ENCODE results near the gene MTMR6. TPM values are rescaled to one million over a fixed set of nuclear protein-coding genes. Genes with fewer than 3 reads are reported as not detected.

MTMR6 gene
- total RNA-seq, 2 donors from 2014 or later = 11.2 to 13.2 TPM

- no peaks in the 10 kb centered on the region for H3K27me3 ChIP-seq
- no peak overlapping the region for H3K27ac ChIP-seq
- no peak for DNase-seq
- H3K4me1 ChIP-seq = no peaks in the 10 kb centered on the region
- no peak for ATAC-seq
- H3K36me3 ChIP-seq (replicated peaks in 1 of 2; ENCODE audit: insufficient read depth in 1 of 2, low read depth in 2 of 2) = no peaks in the 10 kb centered on the region
- 67 to 68% methylated on average over 3 of the region's 3 CpGs for WGBS, 2 donors
- H3K9me3 ChIP-seq = no peaks in the 10 kb centered on the region
- TF ChIP-seq POLR2A (IDR thresholded peaks at IDR 0.05) = no peak
- TF ChIP-seq, protein P1, sequence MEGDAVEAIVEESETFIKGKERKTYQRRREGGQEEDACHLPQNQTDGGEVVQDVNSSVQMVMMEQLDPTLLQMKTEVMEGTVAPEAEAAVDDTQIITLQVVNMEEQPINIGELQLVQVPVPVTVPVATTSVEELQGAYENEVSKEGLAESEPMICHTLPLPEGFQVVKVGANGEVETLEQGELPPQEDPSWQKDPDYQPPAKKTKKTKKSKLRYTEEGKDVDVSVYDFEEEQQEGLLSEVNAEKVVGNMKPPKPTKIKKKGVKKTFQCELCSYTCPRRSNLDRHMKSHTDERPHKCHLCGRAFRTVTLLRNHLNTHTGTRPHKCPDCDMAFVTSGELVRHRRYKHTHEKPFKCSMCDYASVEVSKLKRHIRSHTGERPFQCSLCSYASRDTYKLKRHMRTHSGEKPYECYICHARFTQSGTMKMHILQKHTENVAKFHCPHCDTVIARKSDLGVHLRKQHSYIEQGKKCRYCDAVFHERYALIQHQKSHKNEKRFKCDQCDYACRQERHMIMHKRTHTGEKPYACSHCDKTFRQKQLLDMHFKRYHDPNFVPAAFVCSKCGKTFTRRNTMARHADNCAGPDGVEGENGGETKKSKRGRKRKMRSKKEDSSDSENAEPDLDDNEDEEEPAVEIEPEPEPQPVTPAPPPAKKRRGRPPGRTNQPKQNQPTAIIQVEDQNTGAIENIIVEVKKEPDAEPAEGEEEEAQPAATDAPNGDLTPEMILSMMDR (IDR thresholded peaks at IDR 0.05) = no peak
- no peak overlapping the region for H3K4me3 ChIP-seq
- intact Hi-C loops (cut with DNase I) = no loop called here
Measured at GRCh38 chr13:25295228-25295627, 7.9 kb upstream of the MTMR6 start.

GRCh38 chr13:25292301-25292700 lies 5.0 kb upstream of the MTMR6 start:
- DNase-seq (peak in 1 of 4 donors; percentile 33), ATAC-seq (no peak)
- H3K9me3 ChIP-seq = no peaks in the 10 kb centered on the region
- intact Hi-C loops (cut with DNase I) = no loop called here
- no peak overlapping the region for H3K4me3 ChIP-seq
- peaks cover 5% of the 10 kb centered on the region for H3K4me1 ChIP-seq
- H3K36me3 ChIP-seq (replicated peaks in 1 of 2; ENCODE audit: insufficient read depth in 1 of 2, low read depth in 2 of 2) = no peaks in the 10 kb centered on the region
- no peaks in the 10 kb centered on the region for H3K27me3 ChIP-seq
- H3K27ac ChIP-seq = no peak overlapping the region
- WGBS, 2 donors = 19 to 20% methylated on average over 1 of the region's 1 CpG
- TF ChIP-seq, protein P1 (IDR thresholded peaks at IDR 0.05) = no peak
- no peak for TF ChIP-seq POLR2A (IDR thresholded peaks at IDR 0.05)

- Histone ChIP-seq H3K4me3 (no peak overlapping the region), H3K4me1 (peaks cover 5% of the 10 kb centered on the region), H3K36me3 (replicated peaks in 1 of 2; ENCODE audit: insufficient read depth in 1 of 2, low read depth in 2 of 2) (no peaks in the 10 kb centered on the region), H3K27ac (no peak overlapping the region), H3K27me3 (no peaks in the 10 kb centered on the region), H3K9me3 (no peaks in the 10 kb centered on the region)
- DNase-seq = no peak
- intact Hi-C loops (cut with DNase I) = no loop called here
- TF ChIP-seq POLR2A (IDR thresholded peaks at IDR 0.05) = no peak
- TF ChIP-seq, protein P1 (IDR thresholded peaks at IDR 0.05) = no peak
- no peak for ATAC-seq
- WGBS, 2 donors = 18 to 28% methylated on average over 1 of the region's 1 CpG
Measured at GRCh38 chr13:25291691-25292090, 4.4 kb upstream of the MTMR6 start.

DNA sequence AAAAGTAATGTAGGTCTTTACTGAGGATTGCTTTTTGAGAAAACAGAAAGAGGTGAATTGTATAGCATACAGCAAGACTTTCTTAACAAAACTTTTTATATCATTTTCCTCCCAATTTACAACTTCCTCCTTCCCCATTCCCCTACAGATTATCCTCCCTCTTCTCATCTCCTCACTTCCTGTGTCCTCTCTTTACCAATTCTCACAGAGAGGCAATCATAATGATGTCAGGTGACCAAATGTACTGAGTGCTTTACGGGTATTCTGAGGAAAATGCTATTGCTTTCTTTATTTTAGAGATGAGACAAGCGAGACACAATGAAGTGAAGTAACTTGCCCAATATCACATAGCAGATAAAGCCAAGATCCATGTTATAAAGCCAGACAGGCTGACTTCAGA lies 1.7 kb upstream of the MTMR6 start:
- WGBS, 2 donors = 51 to 64% methylated on average over 2 of the region's 2 CpGs
- Histone ChIP-seq H3K4me1 (peaks cover 22% of the 10 kb centered on the region), H3K27ac (no peak overlapping the region), H3K4me3 (no peak overlapping the region), H3K9me3 (no peaks in the 10 kb centered on the region), H3K36me3 (replicated peaks in 1 of 2; ENCODE audit: insufficient read depth in 1 of 2, low read depth in 2 of 2) (no peaks in the 10 kb centered on the region), H3K27me3 (no peaks in the 10 kb centered on the region)
- DNase-seq (no peak), ATAC-seq (no peak)
- intact Hi-C loops (cut with DNase I) = no loop called here
- TF ChIP-seq, protein P1 (IDR thresholded peaks at IDR 0.05) = no peak
- TF ChIP-seq POLR2A (IDR thresholded peaks at IDR 0.05) = no peak

DNA sequence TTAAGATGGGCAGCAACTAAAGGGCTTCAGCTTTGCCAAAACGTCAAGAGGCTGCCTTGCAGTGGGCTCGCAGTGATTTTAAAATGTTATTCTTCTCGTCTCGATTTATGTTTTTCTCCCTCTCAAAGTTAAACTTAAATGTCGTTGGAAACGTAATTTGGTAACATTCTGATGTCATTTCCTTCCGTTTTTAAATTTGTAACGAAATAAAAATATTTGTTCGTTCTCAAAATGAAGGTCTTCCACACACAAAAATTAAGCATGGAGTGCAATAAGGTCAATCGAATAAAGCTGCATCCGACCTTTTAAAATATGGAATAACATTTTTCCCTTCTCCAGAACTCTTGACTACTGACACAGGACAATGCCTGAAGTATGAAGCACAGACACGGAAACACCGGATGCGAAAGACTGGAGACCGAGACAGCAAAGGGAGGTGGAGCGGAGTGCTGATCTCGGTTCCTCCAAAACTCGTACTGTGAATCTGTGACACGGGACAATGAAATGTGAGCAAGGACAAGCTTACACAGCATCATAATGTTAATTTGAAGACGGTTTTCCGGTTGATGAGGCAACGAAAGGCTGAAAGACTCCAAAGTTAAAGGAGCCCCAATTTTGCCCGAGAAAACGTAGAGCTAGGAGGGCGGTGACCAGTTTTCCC lies 850 bp downstream of the MTMR6 start:
- 5 to 6% methylated on average over 25 of the region's 25 CpGs for WGBS, 2 donors
- intact Hi-C loops (cut with DNase I) = no loop called here
- peaks cover 22% of the 10 kb centered on the region for H3K4me1 ChIP-seq
- DNase-seq = peak in 3 of 4 donors; percentile 18 to 44 (median 30)
- H3K4me3 ChIP-seq = peak overlapping the region; percentile 85 to 90
- no peaks in the 10 kb centered on the region for H3K27me3 ChIP-seq
- peak overlapping the region; percentile 84 to 96 (median 88) for H3K27ac ChIP-seq
- no peaks in the 10 kb centered on the region for H3K36me3 ChIP-seq (replicated peaks in 1 of 2; ENCODE audit: insufficient read depth in 1 of 2, low read depth in 2 of 2)
- H3K9me3 ChIP-seq = no peaks in the 10 kb centered on the region
- peak; percentile 16 for ATAC-seq
- no peak for TF ChIP-seq POLR2A (IDR thresholded peaks at IDR 0.05)
- TF ChIP-seq, protein P1 (IDR thresholded peaks at IDR 0.05) = no peak

Measured in body of pancreas (tissue), 4 donors.